DND-41 (cell line): ENCODE measurements around the gene AIPL1.

Experiments
- ATAC-seq: fragments of 200-7000 bp; cut with Tn5 transposase; 3 replicates; pipeline ENCODE4 v1.9.1; 2021; ENCODE audit warnings: low read depth; ENCODE audit not compliant: insufficient read depth
- DNase-seq: peaks from one replicate; pipeline ENCODE4 v3.0.0-alpha.2; 2020
- H2AFZ ChIP-seq: 2 replicates; pipeline ENCODE4 v1.6.0; 2012; ENCODE audit warnings: low read depth, low read length
- H3K27ac ChIP-seq: 2 replicates; pipeline ENCODE4 v1.5.1; 2012; ENCODE audit warnings: low read length, inconsistent platforms
- H3K27me3 ChIP-seq: fragments of 200-600 bp; sonication (generic); 2 replicates; pipeline ENCODE4 v1.6.0; 2012; ENCODE audit warnings: low read length, mild to moderate bottlenecking, inconsistent platforms; ENCODE audit not compliant: insufficient read depth, poor library complexity
- H3K36me3 ChIP-seq: 2 replicates; pipeline ENCODE4 v1.5.1; 2012; ENCODE audit warnings: low read length, inconsistent platforms; ENCODE audit not compliant: insufficient read depth
- H3K4me1 ChIP-seq: 2 replicates; pipeline ENCODE4 v1.5.1; 2012; ENCODE audit warnings: mild to moderate bottlenecking, low read length; ENCODE audit not compliant: insufficient read depth
- H3K4me2 ChIP-seq: 2 replicates; pipeline ENCODE4 v1.6.0; 2012; ENCODE audit warnings: mild to moderate bottlenecking, moderate library complexity, low read length, inconsistent platforms; ENCODE audit not compliant: insufficient read depth
- H3K4me3 ChIP-seq, 2 experiments: fragments of 200-600 bp in 1 of 2; shearing (Covaris generic) in 1 of 2; 2 replicates each; pipeline ENCODE4 v1.5.1; 2012 to 2016; ENCODE audit warnings: inconsistent platforms in 2 of 2, low read length in 2 of 2, mild to moderate bottlenecking in 2 of 2, low read depth in 1 of 2, moderate library complexity in 1 of 2
- H3K79me2 ChIP-seq: 2 replicates; pipeline ENCODE4 v1.6.0; 2012; ENCODE audit warnings: low read length, inconsistent platforms; ENCODE audit not compliant: insufficient read depth
- H3K9ac ChIP-seq: 2 replicates; pipeline ENCODE4 v1.6.0; 2012; ENCODE audit warnings: low read depth, mild to moderate bottlenecking, inconsistent platforms, low read length, moderate library complexity
- H3K9me3 ChIP-seq: 2 replicates; pipeline ENCODE4 v1.5.1; 2012; ENCODE audit warnings: low read length, moderate library complexity, mild to moderate bottlenecking, inconsistent platforms; ENCODE audit not compliant: insufficient read depth, severe bottlenecking
- H4K20me1 ChIP-seq: 2 replicates; pipeline ENCODE4 v1.6.0; 2012; ENCODE audit warnings: low read length; ENCODE audit not compliant: insufficient read depth
- CTCF ChIP-seq: IDR thresholded peaks from 2 replicates; pipeline ENCODE4 v1.5.1; 2012; ENCODE audit warnings: borderline replicate concordance, low read length, moderate library complexity, mild to moderate bottlenecking; ENCODE audit not compliant: poor library complexity, severe bottlenecking; ENCODE audit errors: extremely low read depth
- EZH2 ChIP-seq: IDR thresholded peaks from 3 replicates; pipeline ENCODE4 v1.6.1; 2012; ENCODE audit warnings: borderline replicate concordance, low read depth, mild to moderate bottlenecking, moderate library complexity, low read length, inconsistent platforms; ENCODE audit not compliant: severe bottlenecking

AIPL1 gene

GRCh38 chr17:6449307-6449706 is 14.4 kb upstream of the AIPL1 start:
- Histone ChIP-seq H3K9ac (no peak overlapping the region), H3K4me1 (peaks cover 17% of the 10 kb centered on the region), H3K4me3 (no peak overlapping the region), H2AFZ (no peak overlapping the region), H3K4me2 (no peak overlapping the region), H3K27ac (no peak overlapping the region), H3K27me3 (no peaks in the 10 kb centered on the region), H3K36me3 (peaks cover 41% of the 10 kb centered on the region), H4K20me1 (no peaks in the 10 kb centered on the region; the same call in 1 of the 2 replicates), H3K79me2 (0 out of 2 replicates have a peak, but pooled peaks cover 3% of the 10 kb centered on the region), H3K9me3 (no peaks in the 10 kb centered on the region)
- ATAC-seq = no peak
- TF ChIP-seq EZH2 (no peak), CTCF (no peak)
- no peak for DNase-seq

GRCh38 chr17:6448473-6448872 is 13.6 kb upstream of the AIPL1 start:
- no peaks in the 10 kb centered on the region for H3K9me3 ChIP-seq

GRCh38 chr17:6446516-6447100 is 11.7 kb upstream of the AIPL1 start:
- Histone ChIP-seq H3K4me2 (no peak overlapping the region), H3K27ac (no peak overlapping the region), H3K79me2 (0 out of 2 replicates have a peak, but pooled peaks cover 3% of the 10 kb centered on the region), H3K27me3 (no peaks in the 10 kb centered on the region), H4K20me1 (no peaks in the 10 kb centered on the region; the same call in 1 of the 2 replicates), H3K4me1 (peaks cover 29% of the 10 kb centered on the region), H3K36me3 (peaks cover 41% of the 10 kb centered on the region), H3K9ac (no peak overlapping the region), H2AFZ (no peak overlapping the region), H3K9me3 (no peaks in the 10 kb centered on the region), H3K4me3 (no peak overlapping the region)
- DNase-seq (no peak), ATAC-seq (no peak)
- TF ChIP-seq EZH2 = no peak
- TF ChIP-seq CTCF = no peak

More at GRCh38 chr17:6448473-6448872, 13.6 kb upstream of the AIPL1 start:
- H3K4me2 ChIP-seq = no peak overlapping the region
- H3K4me1 ChIP-seq = peaks cover 24% of the 10 kb centered on the region
- ATAC-seq = no peak
- no peak overlapping the region for H3K27ac ChIP-seq
- no peak overlapping the region for H3K4me3 ChIP-seq
- no peaks in the 10 kb centered on the region for H3K27me3 ChIP-seq
- H2AFZ ChIP-seq = no peak overlapping the region
- H3K9ac ChIP-seq = no peak overlapping the region
- no peaks in the 10 kb centered on the region; the same call in 1 of the 2 replicates for H4K20me1 ChIP-seq
- H3K36me3 ChIP-seq = peaks cover 41% of the 10 kb centered on the region
- 0 out of 2 replicates have a peak, but pooled peaks cover 3% of the 10 kb centered on the region for H3K79me2 ChIP-seq
- TF ChIP-seq EZH2 = no peak
- TF ChIP-seq CTCF = no peak
- no peak for DNase-seq
